GM12875 (cell line): ENCODE results near the gene USP49.

ENCODE experiments used
- H3K4me3 ChIP-seq: one replicate; pipeline ENCODE4 v1.5.1; 2011; ENCODE audit warnings: low read depth, low read length, control low read depth
- TF ChIP-seq, protein P1 (sequence below): IDR thresholded peaks from 2 replicates; pipeline ENCODE4 v1.5.1; 2011; ENCODE audit warnings: low read depth, mild to moderate bottlenecking, control low read depth, inconsistent platforms, low read length, moderate library complexity, borderline replicate concordance; ENCODE audit not compliant: insufficient read depth

The USP49 gene

DNA sequence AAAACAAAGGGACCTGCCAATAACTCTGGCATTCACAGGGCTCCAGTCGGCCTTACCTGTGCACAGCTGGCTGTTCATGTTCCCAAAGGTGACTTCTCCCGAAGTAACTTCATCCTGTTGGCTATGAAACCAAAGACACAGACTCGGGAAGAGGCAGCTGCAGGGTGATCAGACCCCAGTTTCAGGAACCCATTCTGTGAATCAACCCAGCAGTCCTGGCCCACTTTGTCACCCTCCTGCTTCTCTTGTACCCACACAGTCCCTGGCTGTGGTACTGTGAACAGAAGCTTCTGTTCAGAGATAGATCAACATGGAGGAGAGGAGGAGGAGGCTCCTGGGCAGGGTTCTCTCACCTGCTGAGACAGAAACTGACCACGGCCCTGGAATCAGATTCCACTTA is 139.3 kb downstream of the USP49 start:
- TF ChIP-seq, protein P1, sequence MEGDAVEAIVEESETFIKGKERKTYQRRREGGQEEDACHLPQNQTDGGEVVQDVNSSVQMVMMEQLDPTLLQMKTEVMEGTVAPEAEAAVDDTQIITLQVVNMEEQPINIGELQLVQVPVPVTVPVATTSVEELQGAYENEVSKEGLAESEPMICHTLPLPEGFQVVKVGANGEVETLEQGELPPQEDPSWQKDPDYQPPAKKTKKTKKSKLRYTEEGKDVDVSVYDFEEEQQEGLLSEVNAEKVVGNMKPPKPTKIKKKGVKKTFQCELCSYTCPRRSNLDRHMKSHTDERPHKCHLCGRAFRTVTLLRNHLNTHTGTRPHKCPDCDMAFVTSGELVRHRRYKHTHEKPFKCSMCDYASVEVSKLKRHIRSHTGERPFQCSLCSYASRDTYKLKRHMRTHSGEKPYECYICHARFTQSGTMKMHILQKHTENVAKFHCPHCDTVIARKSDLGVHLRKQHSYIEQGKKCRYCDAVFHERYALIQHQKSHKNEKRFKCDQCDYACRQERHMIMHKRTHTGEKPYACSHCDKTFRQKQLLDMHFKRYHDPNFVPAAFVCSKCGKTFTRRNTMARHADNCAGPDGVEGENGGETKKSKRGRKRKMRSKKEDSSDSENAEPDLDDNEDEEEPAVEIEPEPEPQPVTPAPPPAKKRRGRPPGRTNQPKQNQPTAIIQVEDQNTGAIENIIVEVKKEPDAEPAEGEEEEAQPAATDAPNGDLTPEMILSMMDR, result no peak
- no peak overlapping the region for H3K4me3 ChIP-seq

DNA sequence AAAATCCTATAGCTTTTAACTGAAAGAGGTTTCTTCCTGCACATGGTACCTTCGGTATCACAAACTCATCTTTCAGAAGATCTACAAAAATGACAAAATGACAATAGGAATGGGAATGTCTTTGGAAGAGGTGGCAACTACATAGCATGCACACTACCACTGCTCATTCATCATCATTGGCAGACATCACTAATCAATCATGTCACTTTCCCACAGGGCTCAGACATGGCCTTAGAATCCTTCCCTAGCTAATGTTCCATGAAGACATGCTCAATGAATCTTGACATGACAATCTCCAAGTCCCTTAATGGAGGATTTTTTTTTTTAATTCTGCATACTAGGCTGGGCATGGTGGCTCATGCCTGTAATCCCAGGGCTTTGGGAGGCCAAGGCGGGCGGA is 144.8 kb downstream of the USP49 start:
- H3K4me3 ChIP-seq, result no peak overlapping the region
- TF ChIP-seq, protein P1, result no peak

DNA sequence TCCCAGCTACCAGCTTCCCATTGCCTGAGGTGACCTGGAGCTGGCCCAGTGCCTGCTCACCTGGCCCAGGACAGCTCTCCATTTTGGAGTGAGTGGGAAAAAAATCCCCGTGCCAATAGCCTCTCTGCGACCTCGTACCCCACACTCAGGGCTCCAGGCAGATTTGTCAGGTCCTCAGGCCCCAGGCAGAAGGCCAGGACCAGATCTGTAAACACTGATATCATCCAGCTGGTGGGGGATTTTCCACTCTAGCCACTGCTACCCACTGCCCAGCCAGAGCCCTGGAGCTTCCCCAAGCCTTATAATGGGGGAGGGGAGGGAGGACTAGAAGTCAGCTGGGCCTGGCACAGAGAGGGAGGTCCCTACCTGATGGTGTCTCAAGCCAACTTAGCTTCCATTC is 146.6 kb downstream of the USP49 start:
- TF ChIP-seq, protein P1, result no peak
- H3K4me3 ChIP-seq, result no peak overlapping the region

DNA sequence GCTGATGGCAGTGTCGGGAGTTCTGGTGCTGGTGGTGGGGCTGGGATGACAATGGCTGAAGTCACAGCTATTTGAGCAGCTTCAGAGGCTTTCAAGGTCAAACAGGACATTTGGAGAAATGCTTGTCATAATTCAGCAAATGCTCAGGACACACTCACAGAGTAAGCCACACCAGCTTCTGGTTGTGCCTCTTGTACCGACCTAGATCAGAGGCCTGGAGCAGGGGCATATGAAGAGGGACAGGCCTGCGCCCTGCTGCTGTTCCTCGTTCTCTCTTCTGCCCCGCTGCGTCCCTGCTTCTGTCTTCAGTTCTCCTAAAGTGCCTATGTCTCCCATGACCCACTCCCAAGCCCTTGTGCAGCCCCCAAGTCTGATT is 147.1 kb downstream of the USP49 start:
- no peak overlapping the region for H3K4me3 ChIP-seq
- TF ChIP-seq, protein P1, result no peak

DNA sequence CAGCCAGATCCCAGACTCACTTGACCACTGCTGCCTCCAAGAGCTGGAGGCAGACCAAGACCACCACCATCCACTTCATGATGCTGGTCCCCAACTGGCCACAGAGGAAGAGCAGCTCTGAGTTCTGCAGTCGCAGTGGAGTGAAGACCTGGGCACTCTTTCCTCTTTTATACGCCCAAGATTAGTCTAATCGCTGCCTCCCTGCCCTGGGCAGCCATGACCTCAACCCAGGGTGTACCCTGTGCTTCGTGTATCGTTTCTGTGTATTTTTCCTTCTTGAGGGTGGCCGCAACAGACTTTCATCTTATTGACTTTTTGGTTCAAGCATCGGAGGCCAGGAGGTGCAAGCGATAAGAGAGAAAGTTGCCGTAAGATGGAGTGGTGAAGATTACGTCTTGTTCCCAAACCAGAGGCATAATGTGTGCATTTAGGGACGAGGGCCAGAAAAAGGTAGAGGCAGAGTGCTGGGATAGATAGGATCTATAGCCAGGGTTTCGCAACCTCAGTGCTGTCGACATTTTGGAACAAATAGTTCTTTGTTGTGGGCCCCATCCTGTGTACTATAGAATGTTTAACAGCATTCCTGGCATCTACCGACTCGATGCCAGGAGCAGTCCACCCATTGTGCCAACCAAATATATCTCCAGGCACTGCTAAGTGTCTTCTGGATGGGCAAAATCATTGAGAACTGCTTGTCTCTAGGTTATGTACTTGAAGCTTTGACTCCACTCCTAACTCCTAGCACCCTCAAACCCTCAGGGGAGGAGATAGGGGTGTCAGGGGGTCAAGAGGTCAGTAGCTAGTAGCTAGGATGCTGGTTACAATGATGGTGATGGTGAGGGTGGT is 147.7 kb downstream of the USP49 start, which contains the start of gene PGC:
PGC (minus strand) TSS at position 142 of the 846 bp plus-strand sequence; CDS start at position 79, 63 bp downstream.
- TF ChIP-seq, protein P1, result no peak

DNA sequence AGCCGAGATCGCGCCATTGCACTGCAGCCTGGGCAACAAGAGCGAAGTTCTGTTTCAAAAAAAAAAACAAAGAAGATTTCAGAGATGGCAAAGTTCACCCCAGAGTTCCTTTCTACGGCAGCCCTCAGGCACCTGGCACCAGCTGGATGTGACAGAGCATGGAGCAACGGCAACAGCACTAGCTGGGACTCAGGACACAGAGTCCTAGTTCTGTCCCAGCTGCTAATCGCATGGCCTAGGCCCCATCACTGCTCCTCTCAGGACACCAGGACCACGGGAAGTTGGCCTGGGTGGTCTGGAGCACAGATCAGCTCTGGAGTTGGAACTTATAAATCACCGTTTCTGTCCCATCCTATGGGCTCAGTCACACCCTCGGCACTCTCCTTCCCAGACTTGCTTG is 149.1 kb downstream of the USP49 start:
- H3K4me3 ChIP-seq, result no peak overlapping the region
- TF ChIP-seq, protein P1, result no peak

More for the DNA sequence above, 147.7 kb downstream of the USP49 start, which contains the start of gene PGC:
- no peak within 1 kb of the TSS for H3K4me3 ChIP-seq

DNA sequence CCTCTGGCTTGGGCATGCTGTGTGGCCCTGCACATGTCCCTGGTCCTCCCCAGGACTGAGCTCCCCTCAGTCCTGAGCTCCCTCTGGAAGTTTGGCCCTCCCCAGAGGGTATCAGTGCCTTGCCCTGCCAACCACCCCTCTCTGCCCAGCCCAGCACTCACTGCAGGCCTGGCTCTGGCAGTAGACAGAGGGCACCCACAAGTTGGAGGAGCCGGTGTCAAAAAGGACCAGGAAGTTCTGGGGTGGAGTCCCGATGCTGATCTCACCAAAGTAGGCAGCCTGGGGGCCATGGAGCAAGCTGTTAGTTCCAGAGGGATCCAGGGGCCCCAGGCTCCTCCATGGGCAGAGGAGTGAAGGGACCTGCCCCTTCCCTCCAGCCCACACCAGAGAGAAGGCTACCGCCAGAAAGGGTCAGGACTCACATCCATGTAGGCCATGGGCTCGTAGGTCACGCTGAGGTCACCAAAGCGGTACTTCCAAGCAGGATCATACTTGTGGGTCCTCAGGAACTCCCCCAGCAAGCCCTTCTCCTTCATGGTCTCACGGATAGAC is 150.9 kb downstream of the USP49 start:
- no peak overlapping the region for H3K4me3 ChIP-seq
- TF ChIP-seq, protein P1, result no peak
